Large intestine (tissue), 3 donors: ENCODE results near the gene GLTP. TPM values are rescaled to one million over a fixed set of nuclear protein-coding genes. Genes with fewer than 3 reads are reported as not detected.

Experiments used
- DNase-seq, 2 donors: peaks; one replicate each; pipeline versions ENCODE4 v3.0.0 to v3.0.0-alpha.2; 2013
- H3K27ac ChIP-seq: one replicate; pipeline ENCODE4 v1.5.1; 2013; ENCODE audit warnings: low read length
- H3K27me3 ChIP-seq: 2 replicates; pipeline ENCODE4 v1.6.1; 2013; ENCODE audit warnings: low read length; ENCODE audit not compliant: control insufficient read depth, insufficient read depth
- H3K36me3 ChIP-seq: 2 replicates; pipeline ENCODE4 v1.6.1; 2013; ENCODE audit warnings: low read length; ENCODE audit not compliant: control insufficient read depth, insufficient read depth
- H3K4me1 ChIP-seq: one replicate; pipeline ENCODE4 v1.6.1; 2013; ENCODE audit warnings: low read length; ENCODE audit not compliant: control insufficient read depth, insufficient read depth
- H3K4me3 ChIP-seq: one replicate; pipeline ENCODE4 v1.5.1; 2013; ENCODE audit warnings: low read length
- H3K9me3 ChIP-seq: one replicate; pipeline ENCODE4 v1.6.1; 2013; ENCODE audit warnings: mild to moderate bottlenecking, low read depth, low read length, moderate library complexity; ENCODE audit not compliant: control insufficient read depth
- WGBS: methylation state at CpG from one replicate; pipeline ENCODE4 v1.1.5; 2013; ENCODE audit warnings: low lambda C conversion rate; ENCODE audit not compliant: insufficient coverage; 5-methylcytosine and 5-hydroxymethylcytosine counted together
- polyA plus RNA-seq: library from polyadenylated mRNA; unstranded; fragments of 120-200 nt; gene quantifications from one replicate; pipeline ENCODE4 v1.2.1, GENCODE V29; 2013

The GLTP gene
- polyA plus RNA-seq, 1 donor: 24.3 TPM

DNA sequence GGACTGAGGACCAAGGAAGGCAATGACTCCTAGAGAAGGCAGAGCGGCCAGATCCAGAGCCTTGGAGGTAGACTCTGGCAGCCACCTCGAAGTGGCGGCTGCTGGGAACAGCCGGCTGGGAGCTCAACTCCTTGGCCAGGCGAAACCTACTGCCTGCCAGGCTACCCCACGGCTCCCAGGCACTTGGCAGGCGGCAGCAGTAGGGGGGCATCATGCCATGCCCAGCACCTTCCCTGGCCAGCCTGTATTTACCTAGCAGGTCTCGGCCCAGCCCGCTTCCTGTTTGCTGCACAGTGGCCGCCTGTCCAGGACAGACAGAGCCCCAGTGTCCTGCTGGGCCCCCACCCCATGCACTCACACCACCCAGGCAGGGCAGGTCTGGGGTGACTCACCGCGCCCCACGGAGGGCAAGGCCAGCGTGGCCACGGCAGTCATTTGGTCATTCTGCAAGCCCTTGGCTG is 57.4 kb downstream of the GLTP start:
- H3K27ac ChIP-seq: no peak overlapping the region
- no peak overlapping the region for H3K4me3 ChIP-seq
- no peaks in the 10 kb centered on the region for H3K27me3 ChIP-seq
- DNase-seq: no peak
- H3K4me1 ChIP-seq: no peaks in the 10 kb centered on the region
- WGBS: no CpG with 5 or more reads among the region's 15 CpGs
- H3K36me3 ChIP-seq: no peaks in the 10 kb centered on the region
- no peaks in the 10 kb centered on the region for H3K9me3 ChIP-seq

DNA sequence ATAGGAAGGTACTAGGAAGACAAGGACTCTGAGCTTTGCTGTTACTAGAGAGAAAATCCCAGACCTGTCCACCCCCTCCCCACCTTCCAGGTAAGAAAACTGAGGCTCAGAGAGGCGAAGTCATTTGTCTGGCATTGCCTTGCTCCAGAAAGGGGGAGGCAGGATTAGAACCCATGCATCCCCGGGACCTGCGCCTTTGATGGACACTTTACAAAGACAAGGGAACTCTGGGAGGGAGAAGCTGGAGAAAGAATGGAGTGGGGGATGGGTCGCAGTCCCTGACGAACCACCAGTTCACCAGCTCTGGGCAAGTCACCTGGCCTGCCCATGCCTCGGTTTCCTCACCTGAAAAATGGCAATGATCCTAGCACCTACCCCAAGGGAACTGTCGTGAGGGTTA is 57.9 kb downstream of the GLTP start:
- no peaks in the 10 kb centered on the region for H3K9me3 ChIP-seq
- H3K36me3 ChIP-seq: no peaks in the 10 kb centered on the region
- no peak for DNase-seq
- H3K27ac ChIP-seq: no peak overlapping the region
- H3K27me3 ChIP-seq: no peaks in the 10 kb centered on the region
- H3K4me3 ChIP-seq: no peak overlapping the region
- no peaks in the 10 kb centered on the region for H3K4me1 ChIP-seq
- 70% methylated on average over 2 of the region's 7 CpGs for WGBS

DNA sequence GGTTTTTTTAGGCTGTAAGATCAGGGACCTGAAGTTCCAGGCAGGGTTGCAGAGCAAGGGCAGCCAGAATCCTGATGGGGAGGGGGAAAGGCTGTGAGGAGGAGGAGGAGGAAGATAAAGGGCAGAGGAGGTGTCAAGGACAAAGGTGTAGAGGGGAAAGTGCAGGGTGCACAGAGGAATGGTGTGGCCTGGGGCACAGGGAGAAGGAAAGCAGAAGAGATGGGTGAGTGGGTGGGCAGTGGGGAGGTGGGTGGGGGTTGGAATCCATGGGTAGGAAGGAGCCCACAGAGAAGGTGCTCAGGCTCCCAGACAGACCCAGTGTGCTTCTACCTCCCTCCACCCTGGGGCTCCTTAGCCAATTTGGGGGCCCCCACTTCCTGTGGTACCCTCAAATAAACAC is 58.4 kb downstream of the GLTP start:
- no peak for DNase-seq
- H3K27ac ChIP-seq: no peak overlapping the region
- H3K9me3 ChIP-seq: no peaks in the 10 kb centered on the region
- no peak overlapping the region for H3K4me3 ChIP-seq
- no peaks in the 10 kb centered on the region for H3K36me3 ChIP-seq
- no peaks in the 10 kb centered on the region for H3K27me3 ChIP-seq
- no peaks in the 10 kb centered on the region for H3K4me1 ChIP-seq

- Histone ChIP-seq H3K27me3 (no peaks in the 10 kb centered on the region), H3K4me1 (no peaks in the 10 kb centered on the region), H3K27ac (no peak overlapping the region), H3K9me3 (no peaks in the 10 kb centered on the region), H3K4me3 (no peak overlapping the region), H3K36me3 (no peaks in the 10 kb centered on the region)
- DNase-seq: no peak
- no CpG with 5 or more reads among the region's 16 CpGs for WGBS
These were observed 59.4 kb downstream of the GLTP start for GRCh38 chr12:109820816-109821381.

GRCh38 chr12:109818905-109819500 is 61.3 kb downstream of the GLTP start:
- H3K9me3 ChIP-seq: peaks cover 7% of the 10 kb centered on the region
- no peaks in the 10 kb centered on the region for H3K4me1 ChIP-seq
- no CpG with 5 or more reads among the region's 10 CpGs for WGBS
- no peak overlapping the region for H3K27ac ChIP-seq
- H3K36me3 ChIP-seq: no peaks in the 10 kb centered on the region
- no peak overlapping the region for H3K4me3 ChIP-seq
- DNase-seq: no peak
- no peaks in the 10 kb centered on the region for H3K27me3 ChIP-seq

GRCh38 chr12:109818253-109818652 is 62.1 kb downstream of the GLTP start:
- no peaks in the 10 kb centered on the region for H3K4me1 ChIP-seq
- H3K36me3 ChIP-seq: no peaks in the 10 kb centered on the region
- no CpG with 5 or more reads among the region's 9 CpGs for WGBS
- no peaks in the 10 kb centered on the region for H3K27me3 ChIP-seq
- H3K4me3 ChIP-seq: no peak overlapping the region
- DNase-seq: no peak
- H3K9me3 ChIP-seq: peaks cover 8% of the 10 kb centered on the region
- H3K27ac ChIP-seq: no peak overlapping the region

- Histone ChIP-seq H3K36me3 (no peaks in the 10 kb centered on the region), H3K9me3 (peaks cover 8% of the 10 kb centered on the region), H3K27me3 (no peaks in the 10 kb centered on the region), H3K27ac (no peak overlapping the region), H3K4me3 (no peak overlapping the region), H3K4me1 (no peaks in the 10 kb centered on the region)
- DNase-seq: no peak
- no CpG with 5 or more reads among the region's 8 CpGs for WGBS
These were observed 62.6 kb downstream of the GLTP start for GRCh38 chr12:109817627-109818231.

- DNase-seq: no peak
- WGBS: no CpG with 5 or more reads among the region's 7 CpGs
- peaks cover 8% of the 10 kb centered on the region for H3K9me3 ChIP-seq
- H3K4me1 ChIP-seq: no peaks in the 10 kb centered on the region
- H3K36me3 ChIP-seq: no peaks in the 10 kb centered on the region
- no peak overlapping the region for H3K4me3 ChIP-seq
- H3K27ac ChIP-seq: no peak overlapping the region
- H3K27me3 ChIP-seq: no peaks in the 10 kb centered on the region
These were observed 63.5 kb downstream of the GLTP start for GRCh38 chr12:109816870-109817269.

- peaks cover 8% of the 10 kb centered on the region for H3K9me3 ChIP-seq
- no peak overlapping the region for H3K4me3 ChIP-seq
- no peak overlapping the region for H3K27ac ChIP-seq
- no peaks in the 10 kb centered on the region for H3K36me3 ChIP-seq
- H3K27me3 ChIP-seq: no peaks in the 10 kb centered on the region
- no peak for DNase-seq
- no peaks in the 10 kb centered on the region for H3K4me1 ChIP-seq
- WGBS: no CpG with 5 or more reads among the region's 10 CpGs
These were observed 64.4 kb downstream of the GLTP start for GRCh38 chr12:109815757-109816617.

- Histone ChIP-seq H3K27ac (no peak overlapping the region), H3K4me3 (no peak overlapping the region), H3K36me3 (no peaks in the 10 kb centered on the region), H3K9me3 (peaks cover 8% of the 10 kb centered on the region), H3K27me3 (no peaks in the 10 kb centered on the region), H3K4me1 (no peaks in the 10 kb centered on the region)
- no CpG with 5 or more reads among the region's 4 CpGs for WGBS
- no peak for DNase-seq
These were observed 65.1 kb downstream of the GLTP start for GRCh38 chr12:109815225-109815624.
